HCT116 (cell line): ENCODE measurements around the gene TCP10L. TPM values are rescaled to one million over a fixed set of nuclear protein-coding genes. Genes with fewer than 3 reads are reported as not detected.

Experiments
- ATAC-seq: fragments of 200-7000 bp; cut with Tn5 transposase; 2 replicates; pipeline ENCODE4 v1.9.1; 2020; ENCODE audit warnings: mild to moderate bottlenecking, moderate library complexity
- BruUV-seq: library from RNA; stranded (reverse); fragments of 400-500 nt; replicated peaks from 2 replicates; lab custom pipeline; 2021; lab: Mats Ljungman, UMichigan
- CTCF ChIA-PET: fragments of 300-600 bp; sonication (Branson Sonifier 250); formaldehyde crosslinking; loops from one replicate; lab custom pipeline; 2021; ENCODE audit warnings: antibody characterized with exemption; lab: Charles Lee
- POLR2A ChIA-PET: fragments of 300-600, 350-600 bp; sonication (Branson Sonifier 250); formaldehyde crosslinking; loops from one replicate; lab custom pipeline; 2021; ENCODE audit warnings: antibody characterized with exemption; lab: Charles Lee
- RAD21 ChIA-PET, 2 experiments: fragments of 300-600 bp; sonication (Branson Sonifier 250); formaldehyde crosslinking; loops; one replicate each; lab custom pipeline; 2023; ENCODE audit warnings: low total read pairs in 2 of 2; ENCODE audit not compliant: uncharacterized antibody in 2 of 2, unreplicated experiment in 2 of 2, low non-redundant PET in 1 of 2; lab: Charles Lee
- DNase-seq: peaks from one replicate; pipeline ENCODE4 v3.0.0-alpha.2; 2010; ENCODE audit warnings: low read depth, low spot score
- H2AFZ ChIP-seq: fragments of 200-600 bp; shearing (Covaris generic), sonication (generic); 2 replicates; pipeline ENCODE4 v1.6.1; 2017; ENCODE audit warnings: low read depth, mixed run types, mixed read lengths, antibody characterized with exemption, low read length; ENCODE audit not compliant: poor library complexity, severe bottlenecking
- H3K27ac ChIP-seq: 2 replicates; pipeline ENCODE4 v1.5.1; 2012; ENCODE audit warnings: low read depth, low read length
- H3K27me3 ChIP-seq: fragments of 200-600 bp; sonication (generic); 2 replicates; pipeline ENCODE4 v1.6.1; 2016; ENCODE audit warnings: mixed run types, low read length, mixed read lengths; ENCODE audit not compliant: insufficient read depth
- H3K36me3 ChIP-seq, 2 experiments: fragments of 200-500 bp in 1 of 2; fragments of 200-600 bp in 1 of 2; sonication (Bioruptor generic) in 1 of 2; sonication (generic) in 1 of 2; 2 replicates each; pipeline versions ENCODE4 v1.5.1 to v1.6.1; 2014 to 2016; ENCODE audit warnings: low read length in 2 of 2, inconsistent platforms in 1 of 2, mixed read lengths in 1 of 2, mixed run types in 1 of 2; ENCODE audit not compliant: insufficient read depth in 2 of 2, control insufficient read depth in 1 of 2
- H3K4me1 ChIP-seq, 2 experiments: fragments of 200-600 bp in 1 of 2; sonication (generic) in 1 of 2; 2 replicates each; pipeline versions ENCODE4 v1.5.1 to v1.6.1; 2012 to 2017; ENCODE audit warnings: low read length in 2 of 2, inconsistent platforms in 1 of 2, mild to moderate bottlenecking in 1 of 2, mixed read lengths in 1 of 2, mixed run types in 1 of 2, moderate library complexity in 1 of 2; ENCODE audit not compliant: insufficient read depth in 2 of 2, control insufficient read depth in 1 of 2
- H3K4me2 ChIP-seq: fragments of 200-600 bp; sonication (generic); 2 replicates; pipeline ENCODE4 v1.6.1; 2017; ENCODE audit warnings: mixed run types, low read length, mixed read lengths
- H3K4me3 ChIP-seq, 2 experiments: fragments of 200-600 bp in 1 of 2; sonication (generic) in 1 of 2; replicated peaks in 1 of 2; 2 replicates each; pipeline ENCODE4 v1.5.1; 2011 to 2016; ENCODE audit warnings: low read length in 2 of 2, control low read depth in 1 of 2, low read depth in 1 of 2, mild to moderate bottlenecking in 1 of 2, mixed read lengths in 1 of 2, mixed run types in 1 of 2
- H3K79me2 ChIP-seq: fragments of 200-600 bp; sonication (generic); 2 replicates; pipeline ENCODE4 v1.6.1; 2017; ENCODE audit warnings: mild to moderate bottlenecking, mixed run types, low read length, moderate library complexity, mixed read lengths; ENCODE audit not compliant: insufficient read depth
- H3K9ac ChIP-seq: fragments of 200-600 bp; sonication (generic); 2 replicates; pipeline ENCODE4 v1.6.1; 2016; ENCODE audit warnings: low read length, mixed read lengths
- H3K9me2 ChIP-seq: fragments of 200-600 bp; sonication (generic), shearing (Covaris generic); 2 replicates; pipeline ENCODE4 v1.6.1; 2017; ENCODE audit warnings: mixed run types, mild to moderate bottlenecking, moderate library complexity; ENCODE audit not compliant: insufficient read depth
- H3K9me3 ChIP-seq, 2 experiments: fragments of 200-500 bp in 1 of 2; fragments of 200-600 bp in 1 of 2; sonication (Bioruptor generic) in 1 of 2; sonication (generic) in 1 of 2; 2 replicates each; pipeline ENCODE4 v1.6.1; 2014 to 2017; ENCODE audit warnings: low read length in 2 of 2, mixed read lengths in 2 of 2, inconsistent platforms in 1 of 2, low read depth in 1 of 2, mild to moderate bottlenecking in 1 of 2, mixed run types in 1 of 2, moderate library complexity in 1 of 2; ENCODE audit not compliant: control insufficient read depth in 1 of 2, insufficient read depth in 1 of 2
- H4K20me1 ChIP-seq: fragments of 200-600 bp; sonication (generic), shearing (Covaris generic); 2 replicates; pipeline ENCODE4 v1.6.1; 2017; ENCODE audit warnings: mixed run types, mild to moderate bottlenecking, moderate library complexity; ENCODE audit not compliant: insufficient read depth
- CBX3 ChIP-seq: IDR thresholded peaks from 2 replicates; pipeline ENCODE4 v1.6.1; 2012; ENCODE audit warnings: low read depth
- CEBPB ChIP-seq: IDR thresholded peaks from 2 replicates; pipeline ENCODE4 v1.6.1; 2012; ENCODE audit warnings: low read depth
- EGR1 ChIP-seq: IDR thresholded peaks from 2 replicates; pipeline ENCODE4 v1.6.1; 2012; ENCODE audit warnings: low read depth
- ELF1 ChIP-seq: IDR thresholded peaks from 2 replicates; pipeline ENCODE4 v1.6.1; 2012; ENCODE audit warnings: low read depth, borderline replicate concordance
- EZH2phosphoT487 ChIP-seq: fragments of 200-600 bp; IDR thresholded peaks from 2 replicates; pipeline ENCODE4 v1.6.1; 2018; ENCODE audit warnings: antibody characterized with exemption, borderline replicate concordance
- FOSL1 ChIP-seq: IDR thresholded peaks from 2 replicates; pipeline ENCODE4 v1.6.1; 2012; ENCODE audit warnings: low read depth
- JUND ChIP-seq: IDR thresholded peaks from 2 replicates; pipeline ENCODE4 v1.6.1; 2012
- POLR2A ChIP-seq: IDR thresholded peaks from 2 replicates; pipeline ENCODE4 v1.7.0; 2011; ENCODE audit warnings: borderline replicate concordance; ENCODE audit not compliant: insufficient read depth, insufficient read length; ENCODE audit errors: extremely low read depth
- POLR2AphosphoS5 ChIP-seq: IDR thresholded peaks from 2 replicates; pipeline ENCODE4 v1.6.1; 2011; ENCODE audit warnings: mild to moderate bottlenecking, low read depth, low read length, moderate library complexity
- SP1 ChIP-seq: IDR thresholded peaks from 2 replicates; pipeline ENCODE4 v1.6.1; 2012; ENCODE audit warnings: low read depth
- TCF7L2 ChIP-seq: IDR thresholded peaks from 2 replicates; pipeline ENCODE4 v1.7.0; 2011; ENCODE audit warnings: borderline replicate concordance, inconsistent platforms; ENCODE audit not compliant: insufficient read depth, insufficient read length; ENCODE audit errors: extremely low read depth
- YY1 ChIP-seq: IDR thresholded peaks from 2 replicates; pipeline ENCODE4 v1.6.1; 2011; ENCODE audit warnings: low read length, low read depth, moderate library complexity, mild to moderate bottlenecking; ENCODE audit not compliant: insufficient replicate concordance; ENCODE audit errors: extremely low read depth
- ZFX ChIP-seq: fragments of 450-650 bp; IDR thresholded peaks from 2 replicates; pipeline ENCODE4 v1.6.1; 2017
- ZNF274 ChIP-seq: fragments of 200-500 bp; sonication (Bioruptor generic); IDR thresholded peaks from 2 replicates; pipeline ENCODE4 v1.6.1; 2014; ENCODE audit warnings: mild to moderate bottlenecking, low read depth, low read length, inconsistent platforms
- intact Hi-C: fragments of 100-400 bp; cut with micrococcal nuclease; formaldehyde crosslinking; loops from 2 replicates; pipeline ENCODE4 v1.10.0; 2022
- total RNA-seq: library from RNA; stranded (reverse); gene quantifications from one replicate; pipeline ENCODE4 v1.2.1, GENCODE V29; 2021; ENCODE audit not compliant: unreplicated experiment
- TF ChIP-seq, protein P1 (sequence below): IDR thresholded peaks from 2 replicates; pipeline ENCODE4 v1.6.1; 2012; ENCODE audit warnings: low read depth
- TF ChIP-seq, protein P2 (sequence below): IDR thresholded peaks from 2 replicates; pipeline ENCODE4 v1.6.1; 2011; ENCODE audit warnings: mild to moderate bottlenecking, low read length, moderate library complexity; ENCODE audit not compliant: insufficient replicate concordance; ENCODE audit errors: extremely low read depth
- TF ChIP-seq, protein P3 (sequence below), 3 experiments: fragments of 200-600 bp in 1 of 3; sonication (generic) in 1 of 3; IDR thresholded peaks in 2 of 3; conservative IDR thresholded peaks in 1 of 3; 2 replicates each; pipeline ENCODE4 v1.5.1; 2012 to 2017; ENCODE audit warnings: low read depth in 2 of 3, low read length in 2 of 3, antibody characterized with exemption in 1 of 3, borderline replicate concordance in 1 of 3, control low read depth in 1 of 3, mild to moderate bottlenecking in 1 of 3, mixed read lengths in 1 of 3, mixed run types in 1 of 3, moderate library complexity in 1 of 3; ENCODE audit not compliant: insufficient read depth in 1 of 3
- TF ChIP-seq, protein P4 (sequence below): IDR thresholded peaks from 2 replicates; pipeline ENCODE4 v1.6.1; 2012

TCP10L gene
- total RNA-seq, 1 experiment from 2014 or later = 0.07 TPM

DNA sequence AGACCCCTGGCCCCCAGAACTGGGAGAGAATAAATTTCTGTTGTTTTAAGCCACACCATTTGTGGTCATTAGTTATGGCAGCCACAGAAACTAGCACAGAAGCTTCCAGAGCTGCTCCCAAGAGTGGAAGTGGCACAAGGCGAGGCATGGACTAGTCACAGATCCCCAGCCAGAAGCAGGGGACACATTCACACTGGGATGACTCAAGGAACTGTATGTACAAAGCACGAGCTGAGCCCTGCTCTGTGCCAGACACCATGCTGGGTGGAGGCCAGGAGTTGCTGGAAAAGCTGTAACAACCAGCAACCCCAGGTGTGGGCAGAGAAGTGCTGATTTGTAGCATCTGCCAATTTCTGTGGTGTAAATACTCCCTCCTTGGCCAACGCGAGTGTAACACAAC is 55.6 kb downstream of the TCP10L start (continued):
- no peak for TF ChIP-seq JUND
- no peak for TF ChIP-seq SP1
- TF ChIP-seq, all 23 proteins: peak for 0

DNA sequence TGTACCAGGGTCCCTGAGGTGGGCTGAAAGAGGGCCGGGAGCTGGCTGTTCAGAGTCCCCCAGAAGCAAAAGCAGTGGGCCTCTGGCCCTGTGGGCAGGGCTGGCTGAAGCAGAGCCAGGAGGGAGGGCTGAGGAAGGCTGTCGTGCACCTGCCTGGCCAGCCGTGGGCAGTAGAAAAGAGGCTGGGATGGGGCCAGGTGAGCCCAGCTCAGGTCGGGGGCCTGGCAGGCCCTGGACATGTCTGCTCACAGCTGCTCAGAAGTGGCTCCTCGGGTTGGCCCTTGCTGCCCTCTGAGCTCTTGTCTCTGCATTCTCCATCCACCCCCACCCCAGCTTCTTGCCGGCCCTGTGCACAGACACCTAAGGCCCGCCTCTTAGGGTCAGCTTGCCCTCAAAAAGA is 60.0 kb downstream of the TCP10L start:
- RAD21 ChIA-PET = no interaction called here
- intact Hi-C loops = no loop called here
- H3K4me3 ChIP-seq = no peak overlapping the region
- H3K9me3 ChIP-seq = no peaks in the 10 kb centered on the region
- POLR2A ChIA-PET = interaction anchor here (0.7 kb wide), 1 partner anchor 105 kb away, joined by 3 read pairs; no protein-coding TSS in a partner anchor
- peaks cover 5 to 18% of the 10 kb centered on the region in 2 experiments for H3K4me1 ChIP-seq
- no TSS peak for BruUV-seq
- H3K27me3 ChIP-seq = no peaks in the 10 kb centered on the region
- H3K9me2 ChIP-seq = no peaks in the 10 kb centered on the region
- no peak overlapping the region for H3K9ac ChIP-seq
- no peak for DNase-seq
- ATAC-seq = peak; percentile 67
- H3K79me2 ChIP-seq = no peaks in the 10 kb centered on the region
- no peak overlapping the region for H3K4me2 ChIP-seq
- no peaks in the 10 kb centered on the region for H4K20me1 ChIP-seq
- CTCF ChIA-PET = interaction anchor here (0.7 to 1.0 kb wide), 2 partner anchors 44 to 76 kb away, joined by 3 read pairs; no protein-coding TSS in a partner anchor
- H3K27ac ChIP-seq = no peak overlapping the region
- no peak overlapping the region for H2AFZ ChIP-seq
- no peak for TF ChIP-seq EZH2phosphoT487
- TF ChIP-seq, protein P1, sequence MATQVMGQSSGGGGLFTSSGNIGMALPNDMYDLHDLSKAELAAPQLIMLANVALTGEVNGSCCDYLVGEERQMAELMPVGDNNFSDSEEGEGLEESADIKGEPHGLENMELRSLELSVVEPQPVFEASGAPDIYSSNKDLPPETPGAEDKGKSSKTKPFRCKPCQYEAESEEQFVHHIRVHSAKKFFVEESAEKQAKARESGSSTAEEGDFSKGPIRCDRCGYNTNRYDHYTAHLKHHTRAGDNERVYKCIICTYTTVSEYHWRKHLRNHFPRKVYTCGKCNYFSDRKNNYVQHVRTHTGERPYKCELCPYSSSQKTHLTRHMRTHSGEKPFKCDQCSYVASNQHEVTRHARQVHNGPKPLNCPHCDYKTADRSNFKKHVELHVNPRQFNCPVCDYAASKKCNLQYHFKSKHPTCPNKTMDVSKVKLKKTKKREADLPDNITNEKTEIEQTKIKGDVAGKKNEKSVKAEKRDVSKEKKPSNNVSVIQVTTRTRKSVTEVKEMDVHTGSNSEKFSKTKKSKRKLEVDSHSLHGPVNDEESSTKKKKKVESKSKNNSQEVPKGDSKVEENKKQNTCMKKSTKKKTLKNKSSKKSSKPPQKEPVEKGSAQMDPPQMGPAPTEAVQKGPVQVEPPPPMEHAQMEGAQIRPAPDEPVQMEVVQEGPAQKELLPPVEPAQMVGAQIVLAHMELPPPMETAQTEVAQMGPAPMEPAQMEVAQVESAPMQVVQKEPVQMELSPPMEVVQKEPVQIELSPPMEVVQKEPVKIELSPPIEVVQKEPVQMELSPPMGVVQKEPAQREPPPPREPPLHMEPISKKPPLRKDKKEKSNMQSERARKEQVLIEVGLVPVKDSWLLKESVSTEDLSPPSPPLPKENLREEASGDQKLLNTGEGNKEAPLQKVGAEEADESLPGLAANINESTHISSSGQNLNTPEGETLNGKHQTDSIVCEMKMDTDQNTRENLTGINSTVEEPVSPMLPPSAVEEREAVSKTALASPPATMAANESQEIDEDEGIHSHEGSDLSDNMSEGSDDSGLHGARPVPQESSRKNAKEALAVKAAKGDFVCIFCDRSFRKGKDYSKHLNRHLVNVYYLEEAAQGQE = no peak
- TF ChIP-seq, protein P2, sequence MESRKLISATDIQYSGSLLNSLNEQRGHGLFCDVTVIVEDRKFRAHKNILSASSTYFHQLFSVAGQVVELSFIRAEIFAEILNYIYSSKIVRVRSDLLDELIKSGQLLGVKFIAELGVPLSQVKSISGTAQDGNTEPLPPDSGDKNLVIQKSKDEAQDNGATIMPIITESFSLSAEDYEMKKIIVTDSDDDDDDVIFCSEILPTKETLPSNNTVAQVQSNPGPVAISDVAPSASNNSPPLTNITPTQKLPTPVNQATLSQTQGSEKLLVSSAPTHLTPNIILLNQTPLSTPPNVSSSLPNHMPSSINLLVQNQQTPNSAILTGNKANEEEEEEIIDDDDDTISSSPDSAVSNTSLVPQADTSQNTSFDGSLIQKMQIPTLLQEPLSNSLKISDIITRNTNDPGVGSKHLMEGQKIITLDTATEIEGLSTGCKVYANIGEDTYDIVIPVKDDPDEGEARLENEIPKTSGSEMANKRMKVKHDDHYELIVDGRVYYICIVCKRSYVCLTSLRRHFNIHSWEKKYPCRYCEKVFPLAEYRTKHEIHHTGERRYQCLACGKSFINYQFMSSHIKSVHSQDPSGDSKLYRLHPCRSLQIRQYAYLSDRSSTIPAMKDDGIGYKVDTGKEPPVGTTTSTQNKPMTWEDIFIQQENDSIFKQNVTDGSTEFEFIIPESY = no peak
- no peak for TF ChIP-seq TCF7L2
- no peak for TF ChIP-seq SP1
- no peak for TF ChIP-seq CEBPB
- TF ChIP-seq, protein P3, sequence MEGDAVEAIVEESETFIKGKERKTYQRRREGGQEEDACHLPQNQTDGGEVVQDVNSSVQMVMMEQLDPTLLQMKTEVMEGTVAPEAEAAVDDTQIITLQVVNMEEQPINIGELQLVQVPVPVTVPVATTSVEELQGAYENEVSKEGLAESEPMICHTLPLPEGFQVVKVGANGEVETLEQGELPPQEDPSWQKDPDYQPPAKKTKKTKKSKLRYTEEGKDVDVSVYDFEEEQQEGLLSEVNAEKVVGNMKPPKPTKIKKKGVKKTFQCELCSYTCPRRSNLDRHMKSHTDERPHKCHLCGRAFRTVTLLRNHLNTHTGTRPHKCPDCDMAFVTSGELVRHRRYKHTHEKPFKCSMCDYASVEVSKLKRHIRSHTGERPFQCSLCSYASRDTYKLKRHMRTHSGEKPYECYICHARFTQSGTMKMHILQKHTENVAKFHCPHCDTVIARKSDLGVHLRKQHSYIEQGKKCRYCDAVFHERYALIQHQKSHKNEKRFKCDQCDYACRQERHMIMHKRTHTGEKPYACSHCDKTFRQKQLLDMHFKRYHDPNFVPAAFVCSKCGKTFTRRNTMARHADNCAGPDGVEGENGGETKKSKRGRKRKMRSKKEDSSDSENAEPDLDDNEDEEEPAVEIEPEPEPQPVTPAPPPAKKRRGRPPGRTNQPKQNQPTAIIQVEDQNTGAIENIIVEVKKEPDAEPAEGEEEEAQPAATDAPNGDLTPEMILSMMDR (IDR thresholded peaks at IDR 0.05 in 2 of 3, conservative IDR thresholded peaks at IDR 0.05 in 1 of 3; ENCODE audit: borderline replicate concordance in 1 of 3, insufficient read depth in 1 of 3, low read depth in 2 of 3, low read length in 2 of 3) = no peak
- TF ChIP-seq CBX3 = no peak
- TF ChIP-seq ELF1 = no peak
- TF ChIP-seq EGR1 = no peak
- no peak for TF ChIP-seq FOSL1
- no peak for TF ChIP-seq ZFX
- TF ChIP-seq YY1 = no peak
- no peak for TF ChIP-seq POLR2AphosphoS5
- TF ChIP-seq, protein P4, sequence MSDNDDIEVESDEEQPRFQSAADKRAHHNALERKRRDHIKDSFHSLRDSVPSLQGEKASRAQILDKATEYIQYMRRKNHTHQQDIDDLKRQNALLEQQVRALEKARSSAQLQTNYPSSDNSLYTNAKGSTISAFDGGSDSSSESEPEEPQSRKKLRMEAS = no peak
- TF ChIP-seq JUND = no peak
- TF ChIP-seq POLR2A = no peak
- no peak for TF ChIP-seq ZNF274
- H3K36me3 ChIP-seq = no peaks in the 10 kb centered on the region
